HG03066 (cell line): ENCODE measurements around the gene MNDA.

Experiments used
- ATAC-seq: cut with Tn5 transposase; IDR thresholded peaks from one replicate; pipeline ENCODE4 v1.9.1; 2021; ENCODE audit warnings: low read depth; ENCODE audit not compliant: unreplicated experiment

MNDA gene

GRCh38 chr1:158830904-158831507 is at the start of gene MNDA:
MNDA (plus strand) TSS chr1:158831351; CDS start chr1:158842154, 10,803 bp downstream.
- peak; percentile 90 for ATAC-seq

DNA sequence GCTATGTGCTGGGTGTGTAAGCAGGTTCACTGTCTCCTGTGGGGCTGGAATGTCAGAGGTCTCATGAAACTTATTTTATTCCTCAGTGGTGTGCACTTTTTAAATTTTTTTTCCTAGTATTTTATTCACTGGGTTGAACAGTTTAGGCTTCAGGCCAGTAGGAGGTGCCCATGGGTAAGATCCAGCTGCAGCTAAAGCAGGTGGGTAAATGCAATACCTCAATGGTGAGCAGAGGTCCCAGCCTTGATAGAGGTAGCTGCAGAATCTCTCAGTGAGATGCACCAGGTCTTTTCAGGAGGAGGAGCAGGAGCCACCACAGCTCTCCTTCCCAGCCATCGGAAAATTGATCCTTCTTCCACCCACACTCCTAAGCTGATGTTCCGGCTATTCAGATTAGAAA is 37.5 kb upstream of the MNDA start:
- ATAC-seq = peak; percentile 65

DNA sequence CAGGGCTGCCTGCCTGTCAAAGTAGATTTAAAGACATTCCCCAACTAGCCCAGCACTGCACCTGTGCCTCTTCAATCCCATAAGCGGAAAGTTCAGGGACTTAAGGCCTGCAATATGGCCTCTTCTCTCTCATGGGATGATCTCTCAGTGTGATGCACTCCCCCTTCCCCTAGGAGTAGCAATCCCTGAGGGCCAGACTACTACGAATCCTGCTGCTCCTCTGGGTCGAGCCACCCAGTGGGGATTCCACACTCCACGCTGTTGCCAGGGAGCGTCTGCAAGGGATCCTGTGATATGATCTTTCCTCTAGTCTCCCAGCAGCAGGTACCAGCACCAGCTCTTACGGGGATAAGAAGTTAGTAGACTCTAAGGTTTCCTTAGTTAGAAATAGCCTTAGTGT is 36.9 kb upstream of the MNDA start:
- ATAC-seq = no peak

DNA sequence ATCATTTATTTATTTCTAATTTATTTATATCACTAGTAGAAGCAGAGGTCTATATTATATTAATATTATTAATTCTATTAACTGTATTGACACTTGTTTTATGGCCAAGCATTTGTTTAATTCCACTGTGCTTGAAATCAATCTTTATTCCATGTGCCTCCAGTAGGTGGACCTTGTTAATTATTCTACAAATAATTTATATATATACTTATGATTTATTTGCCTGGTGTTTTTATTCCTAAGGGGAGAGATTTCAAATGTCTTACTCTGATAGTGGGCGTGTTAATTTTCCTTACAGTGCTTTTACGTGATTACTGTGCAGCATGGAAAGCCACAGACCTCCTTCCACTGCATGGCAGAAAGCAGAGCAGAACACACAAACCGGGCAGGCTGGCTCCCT is 32.6 kb upstream of the MNDA start:
- ATAC-seq = no peak

DNA sequence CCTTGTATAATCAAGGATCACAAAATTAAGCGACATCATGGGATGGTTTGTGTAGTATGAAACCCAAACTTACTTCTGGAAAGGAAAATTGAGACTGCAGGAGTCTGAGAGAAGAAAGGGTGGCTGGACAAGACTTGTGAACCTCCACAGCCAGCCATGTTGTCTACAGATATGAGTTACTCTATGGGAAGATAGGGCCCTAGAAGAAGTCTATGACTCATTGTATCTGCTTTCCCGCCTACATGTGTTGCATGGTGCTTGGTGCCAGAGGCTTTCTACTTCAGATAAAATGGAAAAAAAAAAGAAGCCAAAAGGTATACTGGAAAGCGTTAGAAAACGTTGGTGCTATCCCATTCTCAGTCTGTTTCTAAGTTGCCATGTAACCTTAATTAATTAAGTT is 31.5 kb upstream of the MNDA start:
- ATAC-seq = no peak

GRCh38 chr1:158800526-158800925 is 30.6 kb upstream of the MNDA start:
- no peak for ATAC-seq

GRCh38 chr1:158801396-158801795 is 29.8 kb upstream of the MNDA start:
- ATAC-seq = no peak

DNA sequence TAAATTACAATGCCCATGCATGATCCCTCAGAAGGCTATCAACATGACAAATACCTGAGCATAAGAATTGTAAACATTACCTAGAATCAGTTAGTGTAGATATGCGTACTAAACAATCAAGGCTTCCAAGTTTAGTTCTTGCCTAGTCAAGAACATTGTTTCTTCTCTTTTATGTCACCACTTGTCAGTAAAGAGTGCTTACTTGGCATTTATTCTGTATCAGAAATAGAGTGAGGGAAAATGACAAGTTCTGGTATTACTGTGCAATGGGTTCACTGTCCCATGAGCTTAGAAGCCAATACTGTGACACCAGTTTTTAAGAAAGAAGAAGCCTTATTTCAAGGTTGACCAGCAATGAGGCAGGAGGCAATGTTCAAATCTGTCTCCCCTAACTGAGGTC is 27.5 kb upstream of the MNDA start:
- no peak for ATAC-seq

DNA sequence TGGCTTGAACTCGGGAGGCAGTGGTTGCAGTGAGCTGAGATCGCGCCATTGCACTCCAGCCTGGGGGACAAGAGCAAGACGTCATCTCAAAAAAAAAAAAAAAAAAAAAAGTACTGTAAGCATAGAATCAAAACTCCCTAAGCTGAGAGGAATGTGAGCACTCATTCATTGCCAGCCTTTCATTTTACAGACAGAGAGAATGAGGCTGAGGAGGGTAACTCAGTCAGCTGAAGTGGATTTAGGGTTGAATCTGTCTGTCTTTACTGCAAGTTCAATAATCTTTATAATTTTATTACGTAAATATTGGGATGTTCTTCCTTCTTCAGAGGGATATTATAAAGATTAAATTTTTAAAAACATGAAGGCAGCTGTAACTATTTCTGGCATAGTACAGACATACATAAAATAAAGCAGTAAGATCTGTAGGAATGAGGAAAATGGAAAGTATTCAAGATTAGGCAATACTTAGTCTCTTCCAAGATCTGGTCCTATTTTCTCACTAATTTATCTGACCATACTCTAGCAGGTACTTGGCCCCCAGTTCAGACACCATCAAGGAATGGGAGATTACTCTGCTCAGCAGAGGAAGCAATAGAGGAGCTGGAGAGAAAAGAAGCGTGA is 24.1 kb upstream of the MNDA start:
- no peak for ATAC-seq

DNA sequence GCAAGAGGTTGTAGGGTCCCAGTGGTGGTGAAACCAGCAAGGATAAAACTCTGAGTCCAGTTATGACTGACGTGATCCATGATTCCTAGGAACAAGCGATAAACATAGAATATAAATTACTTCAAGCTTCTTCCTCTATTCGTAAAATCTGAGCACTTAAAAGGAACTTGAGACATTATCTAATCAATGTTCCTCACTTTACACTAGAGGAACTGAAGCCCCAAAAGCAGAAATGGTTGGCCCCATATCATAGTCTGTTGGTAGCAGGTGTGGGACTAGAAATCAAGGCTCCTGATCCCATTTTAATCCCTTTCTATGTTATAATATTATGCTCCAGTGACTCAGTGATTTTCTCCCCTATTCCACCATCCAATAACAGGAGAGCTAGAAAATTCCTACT is 21.9 kb upstream of the MNDA start:
- no peak for ATAC-seq

DNA sequence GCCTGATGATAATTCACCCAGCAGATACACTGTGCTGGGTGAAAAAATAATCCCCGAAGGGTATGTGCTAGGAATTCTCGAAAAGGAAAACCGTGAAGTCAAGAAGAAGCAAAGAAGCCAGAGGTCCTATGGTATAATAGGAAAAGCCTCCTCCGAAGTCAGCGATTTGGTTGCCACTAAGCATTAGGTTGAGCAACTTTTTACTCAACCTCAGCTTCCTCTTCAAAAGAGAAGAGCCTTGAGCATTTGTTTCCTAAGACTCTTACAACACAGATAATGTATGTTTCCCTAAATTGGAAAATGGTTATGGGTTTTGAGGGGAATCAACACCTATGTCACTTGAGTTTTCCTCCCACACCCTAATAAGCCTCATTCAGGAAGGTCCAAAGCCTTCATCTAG is 21.3 kb upstream of the MNDA start:
- ATAC-seq = no peak

- no peak for ATAC-seq
Observed at GRCh38 chr1:158810311-158810710, 20.8 kb upstream of the MNDA start.

DNA sequence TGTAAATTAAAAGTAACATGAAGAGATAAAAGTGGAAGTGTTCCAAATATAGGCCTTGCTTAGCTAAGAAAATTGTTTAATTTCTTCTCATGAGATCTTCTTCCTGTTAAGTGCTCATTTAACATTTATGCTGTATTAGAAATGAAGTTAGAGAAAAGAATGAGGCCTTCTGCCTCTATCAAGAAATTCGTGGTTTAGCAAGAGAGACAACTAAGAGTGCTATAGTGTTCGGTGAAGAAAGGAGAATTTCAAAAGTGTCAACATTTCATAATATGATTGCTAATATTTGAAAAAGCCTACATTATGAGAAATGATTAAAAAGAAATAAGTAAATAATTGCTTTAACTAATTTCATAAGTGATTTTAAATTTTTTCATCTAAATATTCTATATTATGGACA is 18.8 kb upstream of the MNDA start:
- no peak for ATAC-seq

DNA sequence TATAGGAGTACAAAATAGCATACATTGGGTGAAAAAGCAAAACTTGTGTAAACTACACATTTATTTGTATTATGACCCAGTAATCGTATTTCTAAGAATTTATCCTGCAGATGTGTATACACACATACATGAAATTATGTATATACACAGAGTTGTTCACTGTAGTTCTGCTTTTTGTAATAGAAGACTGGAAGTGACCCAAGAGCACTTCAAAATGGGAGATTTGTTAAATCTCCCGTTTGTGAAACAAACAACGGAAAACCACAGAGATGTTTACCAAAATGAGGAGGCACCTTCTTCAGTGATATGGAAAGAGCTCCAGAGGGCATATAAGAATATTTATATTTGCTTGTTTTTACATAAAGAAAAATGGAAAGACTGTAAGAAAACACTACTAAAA is 18.0 kb upstream of the MNDA start:
- ATAC-seq = no peak

- ATAC-seq = no peak
Observed at GRCh38 chr1:158814970-158815369, 16.2 kb upstream of the MNDA start.

- ATAC-seq = no peak
Observed at GRCh38 chr1:158818560-158818959, 12.6 kb upstream of the MNDA start.

DNA sequence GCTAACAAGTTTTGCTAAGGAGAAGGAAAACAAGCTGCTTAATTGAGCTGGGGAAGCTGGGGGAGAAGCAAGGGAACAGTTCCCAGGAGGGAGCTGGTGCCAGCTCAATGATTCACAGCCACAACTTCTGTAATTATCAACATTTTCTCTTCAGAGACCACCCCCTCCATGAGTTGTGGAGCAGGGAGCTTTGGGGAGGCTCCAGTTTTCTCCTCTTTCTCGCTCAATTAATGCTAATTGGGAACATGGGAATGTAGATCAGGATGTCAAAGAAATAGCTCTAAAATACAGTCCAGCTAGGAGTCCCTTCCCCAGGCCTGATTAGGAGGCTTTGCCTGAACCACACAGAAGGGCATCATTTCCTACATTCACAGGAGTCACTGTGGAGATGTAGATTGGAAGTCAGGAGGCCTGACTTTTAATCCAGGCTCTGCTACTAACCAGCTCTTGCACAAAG is 12.1 kb upstream of the MNDA start:
- no peak for ATAC-seq

DNA sequence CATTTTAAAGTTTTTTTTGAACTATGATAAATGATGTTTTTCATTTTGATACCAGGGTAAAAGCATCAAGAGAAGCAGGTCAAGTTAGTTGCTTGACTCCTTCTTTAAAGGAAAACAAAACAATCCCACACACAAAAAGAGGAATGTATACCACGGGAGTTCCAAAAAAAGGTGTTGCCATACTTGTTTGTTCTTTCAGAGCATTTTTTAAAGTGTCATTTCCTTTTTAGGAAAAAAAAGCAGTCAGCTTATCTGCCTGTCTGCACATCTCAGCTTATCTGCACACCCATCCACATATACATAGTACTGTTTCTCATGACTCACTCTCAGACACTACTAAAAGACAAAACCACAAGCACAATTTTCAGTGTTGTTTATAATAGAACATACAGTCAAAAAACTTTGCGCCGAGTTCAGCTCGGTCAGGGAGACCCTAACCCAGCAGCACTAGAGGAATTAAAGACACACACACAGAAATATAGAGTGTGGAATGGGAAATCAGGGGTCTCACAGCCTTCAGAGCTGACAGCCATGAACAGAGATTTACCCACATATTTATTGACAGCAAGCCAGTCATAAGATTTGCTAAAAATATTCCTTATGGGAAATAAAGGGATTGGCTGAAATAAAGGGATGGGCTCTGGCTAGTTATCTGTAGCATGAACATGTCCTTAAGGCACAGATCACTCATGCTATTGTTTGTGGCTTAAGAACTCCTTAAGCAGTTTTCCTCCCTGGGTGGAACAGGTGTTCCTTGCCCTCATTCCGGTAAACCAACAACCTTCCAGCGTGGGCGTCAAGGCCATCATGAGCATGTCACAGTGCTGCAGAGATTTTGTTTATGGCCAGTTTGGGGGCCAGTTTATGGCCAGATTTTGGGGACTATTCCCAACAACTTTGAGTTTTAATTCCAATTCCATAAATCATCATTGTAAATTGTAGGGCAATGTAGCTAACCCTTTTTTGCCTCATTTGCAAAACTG is 11.4 kb upstream of the MNDA start:
- peak; percentile 95 for ATAC-seq

DNA sequence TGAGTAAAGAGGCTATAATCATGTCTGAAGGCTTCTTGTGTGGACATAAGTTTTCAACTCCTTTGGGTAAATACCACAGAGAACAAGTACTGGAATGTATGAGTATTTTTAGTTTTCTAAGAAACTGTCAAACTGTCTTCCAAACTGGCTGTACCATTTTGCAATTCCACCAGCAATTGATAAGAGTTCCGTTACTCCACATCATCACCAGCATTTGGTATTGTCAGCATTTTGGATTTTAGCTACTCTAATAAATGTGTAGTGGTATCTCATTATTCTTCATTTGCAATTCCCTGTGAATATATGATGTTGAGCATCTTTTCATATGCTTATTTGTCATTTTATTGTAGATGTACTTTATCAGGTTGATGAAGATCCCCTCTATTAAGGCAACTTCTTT is 9.4 kb upstream of the MNDA start:
- ATAC-seq = no peak

GRCh38 chr1:158830074-158830677 is 975 bp upstream of the MNDA start:
- peak; percentile 37 for ATAC-seq

- ATAC-seq = no peak
Observed at GRCh38 chr1:158833264-158833663, 2.1 kb downstream of the MNDA start.
